ENCODE measurements around the gene IFIT3. TPM values are rescaled to one million over a fixed set of nuclear protein-coding genes. Genes with fewer than 3 reads are reported as not detected.

The IFIT3 gene
- total and polyA plus RNA-seq, 2 experiments from 2014 or later, result 0.42 to 0.52 TPM

GRCh38 chr10:89363729-89364442 is 36.1 kb downstream of the IFIT3 start (continued):
- TF ChIP-seq ETS1 (IDR thresholded peaks at IDR 0.05) (no peak), POLR2AphosphoS5 (IDR thresholded peaks at IDR 0.05; ENCODE audit: low read depth) (no peak), STAT1 (IDR thresholded peaks at IDR 0.05; ENCODE audit: unreplicated experiment) (no peak), EZH2phosphoT487 (IDR thresholded peaks at IDR 0.05; ENCODE audit: unreplicated experiment) (no peak), JUNB (IDR thresholded peaks at IDR 0.05; ENCODE audit: unreplicated experiment) (no peak), ZNF462 (CRISPR knock-in tag; IDR thresholded peaks at IDR 0.05) (no peak), ZNF114 (CRISPR knock-in tag; IDR thresholded peaks at IDR 0.05) (no peak)

GRCh38 chr10:89364531-89364930 is 36.7 kb downstream of the IFIT3 start:
- H3K4me1 Mint-ChIP-seq, result peaks cover 11% of the 10 kb centered on the region
- no peak for DNase-seq (ENCODE audit: low spot score)
- TF ChIP-seq EZH2 (IDR thresholded peaks at IDR 0.05; ENCODE audit: low read depth, unreplicated experiment) (no peak), ZNF331 (CRISPR knock-in tag; IDR thresholded peaks at IDR 0.05; ENCODE audit: low read depth) (no peak), ETS1 (IDR thresholded peaks at IDR 0.05) (no peak)

More at GRCh38 chr10:89364531-89364930, 36.7 kb downstream of the IFIT3 start:
- Histone ChIP-seq H3K9me2 (ENCODE audit: insufficient read depth) (no peaks in the 10 kb centered on the region), H4K20me1 (replicated peaks; ENCODE audit: insufficient read depth) (no peaks in the 10 kb centered on the region), H3K4me3 (no peak overlapping the region), H3K27ac (ENCODE audit: low read depth) (no peak overlapping the region), H3K4me1 (ENCODE audit: insufficient read depth) (no peaks in the 10 kb centered on the region), H3K79me2 (replicated peaks; ENCODE audit: insufficient read depth) (no peaks in the 10 kb centered on the region), H3K4me2 (no peak overlapping the region), H3F3A (replicated peaks; ENCODE audit: low read depth) (no peaks in the 10 kb centered on the region), H3K36me3 (ENCODE audit: insufficient read depth) (no peaks in the 10 kb centered on the region), H2AFZ (no peak overlapping the region), H3K27me3 (ENCODE audit: insufficient read depth) (no peaks in the 10 kb centered on the region)
- Mint-ChIP-seq H3K36me3 (ENCODE audit: low read depth) (no peaks in the 10 kb centered on the region), H3K4me3 (no peak overlapping the region), H3K27ac (no peak overlapping the region), H3K9me3 (no peaks in the 10 kb centered on the region; the same call in 2 of the 3 replicates), H3K27me3 (ENCODE audit: insufficient read depth, low read depth, poor library complexity) (peaks cover 2% of the 10 kb centered on the region)
- ATAC-seq, result no peak

Measured in GM23338 (cell line).